Nephron progenitor cell (in vitro differentiated cells): Measurements from ENCODE around the gene PLEKHG7.

Experiments
- DNase-seq: peaks from one replicate; pipeline ENCODE4 v3.0.0; 2021
- H3K27ac Mint-ChIP-seq: 2 replicates; pipeline ENCODE4 v1.8.0; 2021; ENCODE audit warnings: mild to moderate bottlenecking, moderate library complexity, mixed read lengths
- H3K27me3 Mint-ChIP-seq: 2 replicates; pipeline ENCODE4 v1.8.0; 2021; ENCODE audit warnings: mild to moderate bottlenecking, low read depth, mixed read lengths; ENCODE audit not compliant: poor library complexity
- H3K36me3 Mint-ChIP-seq: 2 replicates; pipeline ENCODE4 v1.8.0; 2021; ENCODE audit warnings: low read depth, mixed read lengths
- H3K4me1 Mint-ChIP-seq: 2 replicates; pipeline ENCODE4 v1.8.0; 2021; ENCODE audit warnings: mixed read lengths
- H3K4me3 Mint-ChIP-seq: 2 replicates; pipeline ENCODE4 v1.8.0; 2021; ENCODE audit warnings: mild to moderate bottlenecking, moderate library complexity, mixed read lengths
- H3K9me3 Mint-ChIP-seq: 2 replicates; pipeline ENCODE4 v1.8.0; 2021; ENCODE audit warnings: mild to moderate bottlenecking, moderate library complexity, mixed read lengths
- TF ChIP-seq, protein P1 (sequence below): fragments of 200-600 bp; sonication (generic); IDR thresholded peaks from 2 replicates; pipeline ENCODE4 v1.5.0; 2021; ENCODE audit warnings: antibody characterized with exemption

Gene PLEKHG7

DNA sequence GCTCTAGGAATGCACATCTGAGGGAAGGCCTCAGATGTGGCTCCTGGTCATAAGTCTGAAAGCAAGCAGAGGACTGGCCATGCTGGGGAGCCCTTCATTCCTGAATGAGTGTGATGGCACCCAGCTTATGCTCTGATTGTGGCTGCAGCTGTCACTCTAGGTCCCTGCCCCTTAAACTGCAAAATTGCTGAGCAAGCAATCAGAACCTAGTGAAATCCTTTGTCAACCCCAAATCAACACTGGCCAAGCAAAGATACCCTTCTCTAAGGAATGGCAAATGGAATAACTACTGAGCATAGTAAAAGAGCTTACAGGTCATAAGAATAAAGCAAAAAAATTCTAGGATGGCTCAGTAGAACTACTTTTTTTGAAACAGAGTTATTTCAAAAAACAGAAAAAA, 4.3 kb upstream of the PLEKHG7 start:
- no peak for DNase-seq
- Mint-ChIP-seq H3K27ac (no peak overlapping the region), H3K27me3 (no peaks in the 10 kb centered on the region), H3K36me3 (peaks cover 4% of the 10 kb centered on the region), H3K4me3 (no peak overlapping the region), H3K9me3 (peaks cover 22% of the 10 kb centered on the region), H3K4me1 (no peaks in the 10 kb centered on the region)
- TF ChIP-seq, protein P1, sequence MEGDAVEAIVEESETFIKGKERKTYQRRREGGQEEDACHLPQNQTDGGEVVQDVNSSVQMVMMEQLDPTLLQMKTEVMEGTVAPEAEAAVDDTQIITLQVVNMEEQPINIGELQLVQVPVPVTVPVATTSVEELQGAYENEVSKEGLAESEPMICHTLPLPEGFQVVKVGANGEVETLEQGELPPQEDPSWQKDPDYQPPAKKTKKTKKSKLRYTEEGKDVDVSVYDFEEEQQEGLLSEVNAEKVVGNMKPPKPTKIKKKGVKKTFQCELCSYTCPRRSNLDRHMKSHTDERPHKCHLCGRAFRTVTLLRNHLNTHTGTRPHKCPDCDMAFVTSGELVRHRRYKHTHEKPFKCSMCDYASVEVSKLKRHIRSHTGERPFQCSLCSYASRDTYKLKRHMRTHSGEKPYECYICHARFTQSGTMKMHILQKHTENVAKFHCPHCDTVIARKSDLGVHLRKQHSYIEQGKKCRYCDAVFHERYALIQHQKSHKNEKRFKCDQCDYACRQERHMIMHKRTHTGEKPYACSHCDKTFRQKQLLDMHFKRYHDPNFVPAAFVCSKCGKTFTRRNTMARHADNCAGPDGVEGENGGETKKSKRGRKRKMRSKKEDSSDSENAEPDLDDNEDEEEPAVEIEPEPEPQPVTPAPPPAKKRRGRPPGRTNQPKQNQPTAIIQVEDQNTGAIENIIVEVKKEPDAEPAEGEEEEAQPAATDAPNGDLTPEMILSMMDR: no peak

DNA sequence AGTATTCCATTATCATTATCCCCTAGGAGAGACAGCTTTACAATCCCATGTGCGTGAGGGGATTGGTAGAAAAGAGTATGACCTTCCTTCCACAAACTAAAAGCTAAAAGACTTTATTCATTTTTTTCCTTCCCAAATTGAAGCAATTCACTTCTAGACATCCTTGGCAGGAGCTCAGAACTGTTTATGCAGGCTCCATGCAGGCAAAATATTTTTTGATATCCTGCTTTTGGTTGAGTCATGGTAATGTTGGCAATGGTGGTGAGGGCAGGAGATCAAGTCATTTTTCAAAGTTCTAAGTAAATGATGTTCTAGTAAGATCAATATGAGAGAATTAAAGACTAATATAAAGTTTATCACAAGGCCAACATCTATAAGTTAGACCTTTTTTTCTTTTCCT, 1.3 kb upstream of the PLEKHG7 start:
- H3K4me1 Mint-ChIP-seq: no peaks in the 10 kb centered on the region
- TF ChIP-seq, protein P1: no peak
- no peak overlapping the region for H3K4me3 Mint-ChIP-seq
- peaks cover 4% of the 10 kb centered on the region for H3K36me3 Mint-ChIP-seq
- no peak overlapping the region for H3K27ac Mint-ChIP-seq
- H3K27me3 Mint-ChIP-seq: no peaks in the 10 kb centered on the region
- H3K9me3 Mint-ChIP-seq: peaks cover 14% of the 10 kb centered on the region
- DNase-seq: no peak

DNA sequence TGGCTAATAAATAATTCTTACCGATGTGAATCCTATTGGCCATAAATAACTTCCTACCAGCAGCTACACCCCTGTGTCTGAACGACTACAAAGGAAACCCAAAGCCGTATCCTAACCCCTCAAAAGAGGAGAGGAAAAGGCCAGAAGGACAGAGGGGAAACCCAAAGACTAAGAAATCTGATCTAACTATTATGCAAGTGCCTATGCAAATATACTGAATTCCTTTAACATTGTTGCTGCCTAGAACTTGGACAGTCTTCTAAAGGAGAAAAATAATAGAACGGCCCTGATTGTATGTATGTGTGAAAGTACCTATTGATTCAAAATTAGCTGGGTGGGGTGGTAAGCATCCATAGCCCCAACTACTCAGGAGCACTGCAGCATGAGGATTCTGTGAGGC, 997 bp downstream of the PLEKHG7 start:
- H3K4me1 Mint-ChIP-seq: peaks cover 3% of the 10 kb centered on the region
- no peaks in the 10 kb centered on the region for H3K27me3 Mint-ChIP-seq
- H3K36me3 Mint-ChIP-seq: no peaks in the 10 kb centered on the region
- no peaks in the 10 kb centered on the region for H3K9me3 Mint-ChIP-seq
- TF ChIP-seq, protein P1: no peak
- DNase-seq: no peak
- no peak overlapping the region for H3K27ac Mint-ChIP-seq
- no peak overlapping the region for H3K4me3 Mint-ChIP-seq

DNA sequence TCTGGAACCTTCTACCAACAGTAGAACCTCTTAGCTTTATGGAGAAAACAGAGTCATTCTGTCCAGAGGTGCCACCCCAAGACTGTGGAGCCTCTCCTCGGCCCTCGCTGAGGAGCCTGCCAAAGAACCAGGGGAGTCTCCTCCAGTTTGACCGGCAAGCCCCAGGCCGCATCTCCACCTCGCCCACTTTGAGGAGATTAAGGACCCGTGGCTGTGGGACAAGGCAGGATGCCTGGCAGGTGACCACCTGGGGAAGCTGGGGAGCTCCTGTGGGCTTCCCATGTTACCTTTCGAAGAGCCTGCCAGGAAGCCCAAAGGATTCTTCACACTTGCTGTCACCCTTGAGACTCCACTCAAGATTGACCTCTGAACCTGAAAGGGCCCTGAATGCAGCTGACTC, 3.8 kb downstream of the PLEKHG7 start:
- H3K36me3 Mint-ChIP-seq: no peaks in the 10 kb centered on the region
- TF ChIP-seq, protein P1: no peak
- H3K27me3 Mint-ChIP-seq: no peaks in the 10 kb centered on the region
- no peak overlapping the region for H3K27ac Mint-ChIP-seq
- H3K4me3 Mint-ChIP-seq: no peak overlapping the region
- no peaks in the 10 kb centered on the region for H3K9me3 Mint-ChIP-seq
- DNase-seq: no peak
- H3K4me1 Mint-ChIP-seq: peaks cover 3% of the 10 kb centered on the region

DNA sequence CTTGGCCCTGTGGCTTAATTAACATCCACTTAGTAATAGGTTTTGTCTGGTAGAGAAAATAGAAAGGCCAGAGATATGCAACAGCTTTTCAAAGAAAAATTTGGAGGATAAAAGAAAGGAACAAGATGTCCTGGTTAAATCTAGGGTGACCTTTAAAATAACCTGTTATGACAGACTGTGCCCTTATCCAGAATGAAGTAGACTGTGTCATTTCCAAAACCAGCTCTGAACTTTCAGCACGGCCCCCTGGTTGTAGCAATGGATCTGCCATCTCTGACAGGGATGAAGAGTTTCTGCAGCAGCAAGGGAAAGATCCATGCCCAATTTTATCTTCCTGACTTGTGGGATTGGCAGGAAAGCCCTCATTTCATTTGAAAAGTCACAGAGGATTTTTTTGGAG, 5.1 kb downstream of the PLEKHG7 start:
- peaks cover 3% of the 10 kb centered on the region for H3K4me1 Mint-ChIP-seq
- TF ChIP-seq, protein P1: no peak
- H3K9me3 Mint-ChIP-seq: no peaks in the 10 kb centered on the region
- no peak overlapping the region for H3K4me3 Mint-ChIP-seq
- DNase-seq: no peak
- no peaks in the 10 kb centered on the region for H3K27me3 Mint-ChIP-seq
- no peaks in the 10 kb centered on the region for H3K36me3 Mint-ChIP-seq
- no peak overlapping the region for H3K27ac Mint-ChIP-seq

DNA sequence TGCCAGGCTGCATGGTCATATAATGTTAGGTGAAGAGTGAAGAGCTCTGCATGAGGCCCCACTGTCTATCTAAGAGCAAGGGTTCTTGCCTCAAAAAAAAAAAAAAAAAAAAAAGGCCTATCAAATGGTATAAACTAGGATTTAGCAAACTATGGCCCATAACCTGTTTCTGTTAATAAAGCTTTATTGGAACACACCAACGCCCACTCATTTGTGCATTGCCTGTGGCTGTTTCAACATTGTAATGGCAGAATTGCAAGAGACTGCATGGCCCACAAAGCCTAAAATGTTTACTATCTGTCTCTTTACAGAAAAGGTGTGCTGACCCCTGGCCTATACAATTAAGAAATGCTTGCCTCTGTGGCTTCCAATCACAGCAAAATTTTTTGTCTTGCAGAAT, 12.8 kb downstream of the PLEKHG7 start:
- Mint-ChIP-seq H3K27ac (no peak overlapping the region), H3K27me3 (peaks cover 4% of the 10 kb centered on the region), H3K9me3 (peaks cover 22% of the 10 kb centered on the region), H3K4me3 (no peak overlapping the region), H3K4me1 (no peaks in the 10 kb centered on the region), H3K36me3 (peaks cover 7% of the 10 kb centered on the region)
- no peak for DNase-seq
- TF ChIP-seq, protein P1: no peak
